Measurements from ENCODE around the gene UBB.

The UBB gene

DNA sequence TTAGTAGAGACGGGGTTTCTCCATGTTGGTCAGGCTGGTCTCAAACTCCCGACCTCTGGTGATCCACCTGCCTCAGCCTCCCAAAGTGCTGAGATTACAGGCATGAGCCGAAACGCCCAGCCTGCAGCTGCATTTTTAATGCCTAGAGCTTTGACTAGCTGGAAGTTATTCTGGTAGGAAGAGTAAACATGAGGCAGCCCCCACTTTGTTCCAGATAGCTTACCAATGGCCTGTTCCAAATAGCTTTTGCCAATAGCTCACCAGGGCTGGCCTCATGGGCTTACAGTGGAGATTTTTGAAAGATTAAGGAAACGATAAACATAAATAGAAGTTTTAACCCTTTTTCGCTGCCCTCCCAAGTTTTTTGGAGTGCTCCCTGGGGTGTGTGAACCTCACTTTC is 44.3 kb downstream of the UBB start:
- no peaks in the 10 kb centered on the region for H3K79me2 ChIP-seq (ENCODE audit: low read length)
- H3K27ac ChIP-seq (ENCODE audit: low read length), result no peak overlapping the region
- no peak overlapping the region for H3K4me2 ChIP-seq (ENCODE audit: low read depth, low read length)
- no peaks in the 10 kb centered on the region for H4K20me1 ChIP-seq (ENCODE audit: insufficient read depth, low read length)
- TF ChIP-seq, protein P1, sequence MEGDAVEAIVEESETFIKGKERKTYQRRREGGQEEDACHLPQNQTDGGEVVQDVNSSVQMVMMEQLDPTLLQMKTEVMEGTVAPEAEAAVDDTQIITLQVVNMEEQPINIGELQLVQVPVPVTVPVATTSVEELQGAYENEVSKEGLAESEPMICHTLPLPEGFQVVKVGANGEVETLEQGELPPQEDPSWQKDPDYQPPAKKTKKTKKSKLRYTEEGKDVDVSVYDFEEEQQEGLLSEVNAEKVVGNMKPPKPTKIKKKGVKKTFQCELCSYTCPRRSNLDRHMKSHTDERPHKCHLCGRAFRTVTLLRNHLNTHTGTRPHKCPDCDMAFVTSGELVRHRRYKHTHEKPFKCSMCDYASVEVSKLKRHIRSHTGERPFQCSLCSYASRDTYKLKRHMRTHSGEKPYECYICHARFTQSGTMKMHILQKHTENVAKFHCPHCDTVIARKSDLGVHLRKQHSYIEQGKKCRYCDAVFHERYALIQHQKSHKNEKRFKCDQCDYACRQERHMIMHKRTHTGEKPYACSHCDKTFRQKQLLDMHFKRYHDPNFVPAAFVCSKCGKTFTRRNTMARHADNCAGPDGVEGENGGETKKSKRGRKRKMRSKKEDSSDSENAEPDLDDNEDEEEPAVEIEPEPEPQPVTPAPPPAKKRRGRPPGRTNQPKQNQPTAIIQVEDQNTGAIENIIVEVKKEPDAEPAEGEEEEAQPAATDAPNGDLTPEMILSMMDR (IDR thresholded peaks at IDR 0.05; ENCODE audit: low read length), result no peak
- no peak for TF ChIP-seq EZH2 (optimal IDR thresholded peaks at IDR 0.05; ENCODE audit: low read depth, low read length)
- TF ChIP-seq EZH2phosphoT487 (IDR thresholded peaks at IDR 0.05; ENCODE audit: low read length), result no peak
- H3K4me1 ChIP-seq (ENCODE audit: low read length), result no peaks in the 10 kb centered on the region
- H3F3A ChIP-seq (ENCODE audit: insufficient read depth, low read length), result no peaks in the 10 kb centered on the region
- H2AFZ ChIP-seq (ENCODE audit: low read length), result no peak overlapping the region
- H3K9me3 ChIP-seq (replicated peaks; ENCODE audit: insufficient read depth, low read length), result no peaks in the 10 kb centered on the region
- no peaks in the 10 kb centered on the region for H3K36me3 ChIP-seq (replicated peaks; ENCODE audit: insufficient read depth, low read length)
- H3K4me3 ChIP-seq (ENCODE audit: low read length), result no peak overlapping the region
- no peaks in the 10 kb centered on the region for H3K27me3 ChIP-seq (replicated peaks; ENCODE audit: insufficient read depth, low read length)
- DNase-seq, result no peak
- no peaks in the 10 kb centered on the region for H3K9me2 ChIP-seq (replicated peaks; ENCODE audit: insufficient read depth, low read length)
- no peak overlapping the region for H3K9ac ChIP-seq (ENCODE audit: low read length)

- Histone ChIP-seq H3K9ac (ENCODE audit: low read length) (no peak overlapping the region), H3K4me1 (ENCODE audit: low read length) (no peaks in the 10 kb centered on the region), H3K36me3 (replicated peaks; ENCODE audit: insufficient read depth, low read length) (no peaks in the 10 kb centered on the region), H3K79me2 (ENCODE audit: low read length) (no peaks in the 10 kb centered on the region), H4K20me1 (ENCODE audit: insufficient read depth, low read length) (no peaks in the 10 kb centered on the region), H3K4me3 (ENCODE audit: low read length) (no peak overlapping the region), H3K4me2 (ENCODE audit: low read depth, low read length) (no peak overlapping the region), H3K27me3 (replicated peaks; ENCODE audit: insufficient read depth, low read length) (no peaks in the 10 kb centered on the region), H2AFZ (ENCODE audit: low read length) (no peak overlapping the region), H3K9me2 (replicated peaks; ENCODE audit: insufficient read depth, low read length) (no peaks in the 10 kb centered on the region), H3F3A (ENCODE audit: insufficient read depth, low read length) (no peaks in the 10 kb centered on the region), H3K9me3 (replicated peaks; ENCODE audit: insufficient read depth, low read length) (no peaks in the 10 kb centered on the region), H3K27ac (ENCODE audit: low read length) (no peak overlapping the region)
- DNase-seq, result no peak
- TF ChIP-seq EZH2 (optimal IDR thresholded peaks at IDR 0.05; ENCODE audit: low read depth, low read length), result no peak
- TF ChIP-seq EZH2phosphoT487 (IDR thresholded peaks at IDR 0.05; ENCODE audit: low read length), result no peak
- TF ChIP-seq, protein P1 (IDR thresholded peaks at IDR 0.05; ENCODE audit: low read length), result no peak
Observed at GRCh38 chr17:16425698-16426659, 45.1 kb downstream of the UBB start.

- Histone ChIP-seq H3K27ac (ENCODE audit: low read length) (no peak overlapping the region), H3K9ac (ENCODE audit: low read length) (no peak overlapping the region)
Observed at GRCh38 chr17:16427020-16427419, 46.1 kb downstream of the UBB start.

More at GRCh38 chr17:16427020-16427419, 46.1 kb downstream of the UBB start:
- H3K36me3 ChIP-seq (replicated peaks; ENCODE audit: insufficient read depth, low read length), result no peaks in the 10 kb centered on the region
- H4K20me1 ChIP-seq (ENCODE audit: insufficient read depth, low read length), result no peaks in the 10 kb centered on the region
- H3F3A ChIP-seq (ENCODE audit: insufficient read depth, low read length), result no peaks in the 10 kb centered on the region
- H3K4me3 ChIP-seq (ENCODE audit: low read length), result no peak overlapping the region
- no peaks in the 10 kb centered on the region for H3K9me2 ChIP-seq (replicated peaks; ENCODE audit: insufficient read depth, low read length)
- TF ChIP-seq EZH2 (optimal IDR thresholded peaks at IDR 0.05; ENCODE audit: low read depth, low read length) (no peak), EZH2phosphoT487 (IDR thresholded peaks at IDR 0.05; ENCODE audit: low read length) (no peak)
- TF ChIP-seq, protein P1 (IDR thresholded peaks at IDR 0.05; ENCODE audit: low read length), result no peak
- H3K79me2 ChIP-seq (ENCODE audit: low read length), result no peaks in the 10 kb centered on the region
- H3K4me1 ChIP-seq (ENCODE audit: low read length), result no peaks in the 10 kb centered on the region
- no peak overlapping the region for H2AFZ ChIP-seq (ENCODE audit: low read length)
- DNase-seq, result no peak
- H3K9me3 ChIP-seq (replicated peaks; ENCODE audit: insufficient read depth, low read length), result no peaks in the 10 kb centered on the region
- H3K27me3 ChIP-seq (replicated peaks; ENCODE audit: insufficient read depth, low read length), result no peaks in the 10 kb centered on the region
- no peak overlapping the region for H3K4me2 ChIP-seq (ENCODE audit: low read depth, low read length)
